LNCAP (cell line): Measurements from ENCODE around the gene PHF3.

ENCODE experiments used
- TF ChIP-seq, protein P1 (sequence below): fragments of 450-650 bp; IDR thresholded peaks from 2 replicates; pipeline ENCODE4 v1.5.1; 2017; ENCODE audit warnings: mild to moderate bottlenecking

Gene PHF3

DNA sequence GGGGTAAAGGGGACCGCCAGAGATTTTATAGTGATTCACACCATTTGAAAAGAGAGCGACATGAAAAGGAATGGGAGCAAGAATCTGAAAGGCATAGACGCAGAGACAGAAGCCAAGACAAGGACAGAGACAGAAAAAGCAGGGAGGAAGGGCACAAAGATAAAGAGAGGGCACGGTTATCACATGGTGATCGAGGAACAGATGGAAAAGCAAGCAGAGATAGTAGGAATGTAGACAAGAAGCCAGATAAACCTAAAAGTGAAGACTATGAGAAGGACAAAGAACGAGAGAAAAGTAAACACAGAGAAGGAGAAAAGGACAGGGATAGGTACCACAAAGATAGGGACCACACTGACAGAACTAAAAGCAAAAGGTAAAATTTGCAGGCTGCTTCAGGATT lies 77.7 kb downstream of the PHF3 start:
- TF ChIP-seq, protein P1, sequence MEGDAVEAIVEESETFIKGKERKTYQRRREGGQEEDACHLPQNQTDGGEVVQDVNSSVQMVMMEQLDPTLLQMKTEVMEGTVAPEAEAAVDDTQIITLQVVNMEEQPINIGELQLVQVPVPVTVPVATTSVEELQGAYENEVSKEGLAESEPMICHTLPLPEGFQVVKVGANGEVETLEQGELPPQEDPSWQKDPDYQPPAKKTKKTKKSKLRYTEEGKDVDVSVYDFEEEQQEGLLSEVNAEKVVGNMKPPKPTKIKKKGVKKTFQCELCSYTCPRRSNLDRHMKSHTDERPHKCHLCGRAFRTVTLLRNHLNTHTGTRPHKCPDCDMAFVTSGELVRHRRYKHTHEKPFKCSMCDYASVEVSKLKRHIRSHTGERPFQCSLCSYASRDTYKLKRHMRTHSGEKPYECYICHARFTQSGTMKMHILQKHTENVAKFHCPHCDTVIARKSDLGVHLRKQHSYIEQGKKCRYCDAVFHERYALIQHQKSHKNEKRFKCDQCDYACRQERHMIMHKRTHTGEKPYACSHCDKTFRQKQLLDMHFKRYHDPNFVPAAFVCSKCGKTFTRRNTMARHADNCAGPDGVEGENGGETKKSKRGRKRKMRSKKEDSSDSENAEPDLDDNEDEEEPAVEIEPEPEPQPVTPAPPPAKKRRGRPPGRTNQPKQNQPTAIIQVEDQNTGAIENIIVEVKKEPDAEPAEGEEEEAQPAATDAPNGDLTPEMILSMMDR = no peak

DNA sequence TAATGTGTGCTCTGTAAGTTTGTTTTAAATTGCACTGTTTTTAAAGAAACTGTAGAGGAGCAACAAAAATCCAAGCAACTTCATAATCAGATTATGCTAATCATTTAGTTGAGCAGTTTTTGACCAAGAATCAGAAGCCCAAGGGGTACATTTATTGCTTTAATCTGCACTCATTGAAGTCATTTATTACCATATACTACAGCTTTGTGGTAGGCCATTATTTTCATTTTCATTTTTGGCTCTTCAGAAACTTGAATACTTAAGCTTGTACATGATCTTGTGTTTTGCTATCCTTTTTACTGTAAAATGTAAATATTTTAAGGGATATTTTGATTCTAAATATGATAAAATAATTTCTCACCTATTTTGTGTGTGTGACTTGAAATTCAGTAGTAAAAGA lies 78.5 kb downstream of the PHF3 start:
- TF ChIP-seq, protein P1 = no peak

GRCh38 chr6:63716169-63716568 lies 80.6 kb downstream of the PHF3 start:
- TF ChIP-seq, protein P1 = no peak

DNA sequence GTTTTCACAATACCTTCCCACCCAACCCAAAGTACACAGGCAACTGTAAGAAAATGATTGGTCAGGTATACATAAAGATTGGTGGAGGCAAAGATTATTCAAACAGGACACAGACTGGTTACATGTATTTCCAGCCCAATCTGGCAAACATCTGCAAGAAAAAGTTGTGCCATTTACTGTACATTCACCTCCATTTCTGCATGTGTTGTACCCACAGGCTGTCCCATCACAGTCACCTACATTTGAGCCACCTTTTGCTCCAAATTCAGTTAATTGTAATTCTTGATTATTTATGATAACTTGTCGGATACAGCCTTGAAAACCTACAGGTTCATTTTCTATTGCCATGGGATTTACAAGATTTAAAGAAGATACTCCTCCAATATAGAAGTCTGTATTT lies 85.6 kb downstream of the PHF3 start:
- TF ChIP-seq, protein P1 = no peak

GRCh38 chr6:63724721-63725120 lies 89.1 kb downstream of the PHF3 start:
- TF ChIP-seq, protein P1 = no peak

DNA sequence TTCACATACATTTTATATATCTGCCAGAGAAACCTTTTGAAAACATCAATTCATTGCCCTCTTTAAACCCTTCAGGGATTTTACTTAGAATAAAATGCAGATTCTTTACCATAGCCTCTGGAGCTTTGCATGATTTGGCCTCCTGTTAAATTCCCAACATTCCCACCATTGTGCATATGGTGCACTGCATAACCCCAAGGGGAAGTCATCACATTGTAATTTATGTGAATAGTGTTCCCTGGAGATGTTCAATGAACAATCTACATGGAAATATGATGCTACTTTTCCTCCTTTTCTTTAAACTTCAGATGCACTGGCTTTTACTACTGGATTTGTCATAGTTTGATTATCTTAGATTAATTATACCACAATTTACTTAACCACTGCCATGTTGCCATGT lies 94.7 kb downstream of the PHF3 start:
- TF ChIP-seq, protein P1 = no peak

DNA sequence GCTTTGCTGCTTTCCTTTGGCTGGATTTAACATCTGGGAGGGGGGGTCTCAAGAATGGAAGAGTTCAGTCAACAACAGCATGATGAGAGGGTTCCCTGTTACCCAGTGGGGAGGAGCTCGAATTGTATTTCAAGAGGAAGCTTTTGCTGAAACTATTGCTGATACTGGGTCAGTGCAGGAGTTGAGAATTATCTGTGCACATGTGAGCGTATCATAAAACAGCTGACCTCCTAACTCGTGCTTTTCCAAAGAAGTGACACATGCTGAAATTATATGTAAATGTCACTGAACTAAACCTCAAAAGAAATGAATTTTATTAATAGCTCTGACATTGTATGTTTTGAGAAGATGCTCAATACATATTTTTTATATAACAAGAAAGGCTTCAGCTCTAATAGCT lies 96.3 kb downstream of the PHF3 start:
- TF ChIP-seq, protein P1 = no peak

GRCh38 chr6:63732336-63732735 lies 96.7 kb downstream of the PHF3 start:
- TF ChIP-seq, protein P1 = no peak
